Measurements from ENCODE around the gene ANAPC1.
"Not testable (repeated sequence)": the region's sequence is repeated elsewhere in the genome, so short reads cannot be mapped to it uniquely, and the experiment has no call there.

ANAPC1 gene

GRCh38 chr2:111735838-111736721, 147.9 kb downstream of the ANAPC1 start:
- in situ Hi-C loops (cut with HindIII; ENCODE audit: low sequenced_read_pairs), result not testable (repeated sequence)

DNA sequence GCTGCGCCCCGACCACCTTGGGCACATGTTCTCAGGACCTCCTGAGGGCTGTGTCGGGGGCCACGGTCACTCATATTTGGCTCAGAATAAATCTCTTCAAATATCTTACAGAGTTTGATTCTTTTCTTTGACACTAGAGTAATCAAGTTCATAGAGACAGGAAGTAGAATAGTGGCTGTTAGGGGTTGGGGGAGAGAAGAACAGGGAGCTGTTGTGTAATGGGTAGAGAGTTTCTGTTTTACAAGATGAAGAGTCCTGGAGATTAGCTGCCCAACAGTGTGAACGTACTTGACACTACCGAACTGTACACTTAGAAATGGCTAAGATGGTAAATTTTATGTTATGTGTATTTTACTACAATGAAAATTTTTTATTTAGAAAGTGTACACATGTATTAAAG, 148.6 kb downstream of the ANAPC1 start:
- in situ Hi-C loops (cut with HindIII; ENCODE audit: low sequenced_read_pairs), result not testable (repeated sequence)

DNA sequence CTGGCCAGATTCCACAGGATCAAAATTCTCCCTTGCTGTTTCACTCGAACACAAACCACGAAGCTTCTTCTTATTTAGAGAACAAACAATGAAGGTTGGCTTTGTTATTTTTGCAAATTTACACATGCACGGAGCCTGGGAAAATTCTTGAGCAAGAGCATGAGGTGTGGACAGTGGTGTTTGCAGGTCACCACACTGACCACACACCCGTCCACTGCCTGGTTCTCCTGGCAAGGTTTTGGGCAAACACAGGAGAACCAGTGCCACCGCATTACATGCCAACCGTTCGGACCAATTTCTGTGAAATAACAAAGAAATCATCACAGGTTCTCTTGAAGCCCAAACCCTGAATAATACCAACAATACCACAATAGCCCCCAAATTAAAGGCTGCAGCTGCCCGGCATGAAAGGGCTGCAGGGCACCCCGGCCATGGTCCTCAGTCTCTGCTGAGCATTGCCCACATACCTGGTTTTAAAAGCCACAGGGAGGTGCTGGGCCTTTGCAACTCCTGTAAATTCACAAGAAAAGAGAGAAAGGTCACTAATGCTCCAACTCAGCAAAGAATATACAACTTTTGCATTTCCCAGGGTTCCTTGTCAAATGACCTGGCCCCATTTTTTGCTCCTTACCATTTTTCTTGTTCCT, 154.1 kb downstream of the ANAPC1 start:
- in situ Hi-C loops (cut with HindIII; ENCODE audit: low sequenced_read_pairs), result not testable (repeated sequence)

DNA sequence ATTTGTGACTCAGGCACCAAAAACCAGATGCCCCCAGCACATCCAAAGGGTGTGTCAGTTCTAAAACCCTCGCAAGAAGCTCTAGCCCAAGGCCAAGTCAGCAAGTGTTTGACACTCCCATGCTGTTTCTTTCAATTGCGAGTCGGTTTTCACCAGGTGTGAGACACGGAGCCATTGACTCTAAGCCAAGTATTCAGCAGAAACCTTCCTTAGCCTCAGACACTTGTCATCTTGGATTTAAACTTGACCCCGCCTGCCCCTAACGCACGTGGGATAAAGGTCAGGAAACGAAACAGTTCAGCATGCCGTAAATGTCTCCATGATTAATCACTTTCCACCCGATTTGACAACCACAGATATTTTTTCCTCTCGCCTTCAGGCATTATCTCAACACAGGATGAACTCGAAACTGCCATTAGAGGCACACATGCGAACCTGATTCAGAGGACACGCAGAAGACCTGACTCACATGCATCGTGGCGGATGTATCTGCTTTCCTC, 156.3 kb downstream of the ANAPC1 start:
- in situ Hi-C loops (cut with HindIII; ENCODE audit: low sequenced_read_pairs), result not testable (repeated sequence)

GRCh38 chr2:111725742-111726141, 158.3 kb downstream of the ANAPC1 start:
- in situ Hi-C loops (cut with HindIII; ENCODE audit: low sequenced_read_pairs), result not testable (repeated sequence)

DNA sequence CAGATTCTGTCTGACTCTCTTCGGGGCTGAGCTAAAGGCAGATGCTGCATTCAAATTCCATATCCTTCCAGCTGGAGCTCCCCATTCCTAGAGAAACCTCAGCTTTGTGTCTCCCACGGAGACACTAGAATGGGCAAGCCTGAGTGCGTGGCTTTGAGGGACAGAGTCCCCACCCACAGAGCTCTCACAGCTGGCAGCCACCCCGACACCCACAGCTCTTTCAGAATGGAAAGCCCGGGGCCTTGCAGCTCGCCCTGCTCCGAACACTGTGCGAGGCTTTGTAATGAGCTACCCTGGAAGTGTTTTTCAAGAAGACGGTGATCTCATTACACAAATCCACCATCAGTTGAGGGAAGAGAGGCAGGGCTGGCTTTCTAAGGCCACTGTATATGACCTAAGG, 164.4 kb downstream of the ANAPC1 start:
- in situ Hi-C loops (cut with HindIII; ENCODE audit: low sequenced_read_pairs), result loop anchor here (25.0 kb wide), 1 partner anchor 882 kb away; no protein-coding TSS in a partner anchor

Measured in endothelial cell of hepatic sinusoid (primary cell).